Measurements from ENCODE around the gene CISD3. TPM values are rescaled to one million over a fixed set of nuclear protein-coding genes. Genes with fewer than 3 reads are reported as not detected.
A peak's percentile ranks its signal among the peaks of the same experiment; 100 is the strongest.

CISD3 gene
- total RNA-seq, 1 donor from 2014 or later, result 75.9 TPM

DNA sequence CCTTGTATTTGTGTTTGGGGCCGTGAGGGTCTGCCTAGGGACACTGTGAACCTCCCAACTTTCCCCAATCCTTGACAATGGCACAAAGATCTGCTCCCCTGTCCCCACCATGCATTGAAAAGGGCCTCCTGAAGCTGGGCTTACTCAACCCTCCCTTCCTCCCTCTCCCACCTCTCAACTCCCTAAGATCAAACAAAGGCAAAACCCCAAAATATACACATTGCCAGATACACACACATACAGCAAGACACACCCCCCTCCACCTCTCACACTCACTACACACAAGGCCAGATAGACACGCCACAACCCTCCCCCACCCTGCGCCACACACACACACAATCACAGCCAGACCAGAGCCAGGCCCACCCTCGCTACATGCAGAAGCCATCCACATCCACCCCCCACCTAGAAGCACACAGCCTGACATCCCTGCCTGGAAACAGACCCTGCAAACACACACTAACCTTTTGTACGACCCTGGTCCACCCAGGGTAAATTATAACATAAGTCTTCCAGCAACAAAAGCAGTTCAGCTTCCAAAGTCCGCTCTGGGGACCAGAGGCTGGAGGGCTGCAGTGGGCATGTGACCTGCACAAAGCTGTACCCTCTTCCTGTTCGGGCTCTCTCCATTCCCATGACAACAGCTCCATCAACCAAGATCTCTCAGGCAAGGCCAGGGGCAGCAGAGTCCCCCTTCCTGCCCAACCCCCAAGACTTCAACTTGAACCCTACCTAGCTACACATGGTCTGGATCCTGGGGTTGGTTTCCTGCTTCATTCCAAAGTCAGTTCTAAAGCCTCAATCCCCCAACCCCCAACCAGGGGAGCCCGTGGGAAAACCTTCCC lies 16.1 kb downstream of the CISD3 start:
- intact Hi-C loops (cut with micrococcal nuclease), result no loop called here
- Histone ChIP-seq H3K36me3 (no peaks in the 10 kb centered on the region), H3K9me3 (replicated peaks) (no peaks in the 10 kb centered on the region), H3K27me3 (ENCODE audit: low read depth) (no peaks in the 10 kb centered on the region), H3K27ac (replicated peaks) (peak overlapping the region; percentile 96), H3K4me3 (peak overlapping the region; percentile 78), H3K4me1 (peaks cover 97% of the 10 kb centered on the region)
- TF ChIP-seq, protein P1, sequence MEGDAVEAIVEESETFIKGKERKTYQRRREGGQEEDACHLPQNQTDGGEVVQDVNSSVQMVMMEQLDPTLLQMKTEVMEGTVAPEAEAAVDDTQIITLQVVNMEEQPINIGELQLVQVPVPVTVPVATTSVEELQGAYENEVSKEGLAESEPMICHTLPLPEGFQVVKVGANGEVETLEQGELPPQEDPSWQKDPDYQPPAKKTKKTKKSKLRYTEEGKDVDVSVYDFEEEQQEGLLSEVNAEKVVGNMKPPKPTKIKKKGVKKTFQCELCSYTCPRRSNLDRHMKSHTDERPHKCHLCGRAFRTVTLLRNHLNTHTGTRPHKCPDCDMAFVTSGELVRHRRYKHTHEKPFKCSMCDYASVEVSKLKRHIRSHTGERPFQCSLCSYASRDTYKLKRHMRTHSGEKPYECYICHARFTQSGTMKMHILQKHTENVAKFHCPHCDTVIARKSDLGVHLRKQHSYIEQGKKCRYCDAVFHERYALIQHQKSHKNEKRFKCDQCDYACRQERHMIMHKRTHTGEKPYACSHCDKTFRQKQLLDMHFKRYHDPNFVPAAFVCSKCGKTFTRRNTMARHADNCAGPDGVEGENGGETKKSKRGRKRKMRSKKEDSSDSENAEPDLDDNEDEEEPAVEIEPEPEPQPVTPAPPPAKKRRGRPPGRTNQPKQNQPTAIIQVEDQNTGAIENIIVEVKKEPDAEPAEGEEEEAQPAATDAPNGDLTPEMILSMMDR (IDR thresholded peaks at IDR 0.05; ENCODE audit: borderline replicate concordance), result no peak
- DNase-seq, result no peak

- H3K4me1 ChIP-seq, result peaks cover 96% of the 10 kb centered on the region
- H3K27me3 ChIP-seq (ENCODE audit: low read depth), result no peaks in the 10 kb centered on the region
- H3K4me3 ChIP-seq, result peak overlapping the region; percentile 78
- intact Hi-C loops (cut with micrococcal nuclease), result no loop called here
- TF ChIP-seq, protein P1 (IDR thresholded peaks at IDR 0.05; ENCODE audit: borderline replicate concordance), result no peak
- no peak for DNase-seq
- no peaks in the 10 kb centered on the region for H3K36me3 ChIP-seq
- no peaks in the 10 kb centered on the region for H3K9me3 ChIP-seq (replicated peaks)
- H3K27ac ChIP-seq (replicated peaks), result peak overlapping the region; percentile 96
These were observed 16.8 kb downstream of the CISD3 start for GRCh38 chr17:38746849-38747462.

DNA sequence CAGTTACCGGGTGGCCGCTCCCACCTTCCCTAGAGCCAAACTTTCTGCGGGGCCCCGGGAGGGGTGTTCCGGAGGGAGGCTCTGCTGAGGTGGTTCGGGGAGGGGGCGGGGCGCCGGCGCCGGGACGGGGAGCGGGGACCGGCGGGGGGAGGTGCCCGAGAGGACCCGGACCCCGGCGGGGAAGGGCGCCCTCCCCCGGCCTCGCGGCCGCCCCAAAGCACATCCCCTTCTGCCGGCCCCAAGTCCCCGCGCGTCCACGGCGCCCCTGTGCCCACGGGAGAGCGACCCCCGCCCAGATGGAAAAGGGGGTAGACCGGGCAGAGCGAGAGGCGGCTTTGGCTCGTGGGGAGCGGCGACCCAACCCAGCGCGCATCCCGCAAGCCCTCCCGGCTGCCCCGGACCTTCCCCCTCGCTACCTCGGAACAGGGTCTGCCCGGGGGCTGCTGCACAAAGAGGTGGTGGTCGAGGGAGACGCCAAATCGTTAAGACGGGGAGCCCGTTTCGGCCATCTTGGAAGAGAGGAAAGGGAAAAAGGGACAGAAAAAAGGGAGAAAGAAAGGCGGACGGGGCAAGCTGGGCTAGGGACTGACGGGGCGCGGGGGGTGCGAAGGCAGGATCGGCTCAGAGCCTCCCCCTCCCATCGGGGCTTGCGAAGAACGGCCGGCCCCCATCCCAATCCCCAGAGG lies 17.5 kb downstream of the CISD3 start:
- H3K36me3 ChIP-seq, result no peaks in the 10 kb centered on the region
- H3K9me3 ChIP-seq (replicated peaks), result no peaks in the 10 kb centered on the region
- TF ChIP-seq, protein P1 (IDR thresholded peaks at IDR 0.05; ENCODE audit: borderline replicate concordance), result peak; percentile 27
- intact Hi-C loops (cut with micrococcal nuclease), result no loop called here
- peak overlapping the region; percentile 96 for H3K27ac ChIP-seq (replicated peaks)
- peaks cover 91% of the 10 kb centered on the region for H3K4me1 ChIP-seq
- peak; percentile 64 for DNase-seq
- H3K4me3 ChIP-seq, result peak overlapping the region; percentile 78
- H3K27me3 ChIP-seq (ENCODE audit: low read depth), result no peaks in the 10 kb centered on the region

DNA sequence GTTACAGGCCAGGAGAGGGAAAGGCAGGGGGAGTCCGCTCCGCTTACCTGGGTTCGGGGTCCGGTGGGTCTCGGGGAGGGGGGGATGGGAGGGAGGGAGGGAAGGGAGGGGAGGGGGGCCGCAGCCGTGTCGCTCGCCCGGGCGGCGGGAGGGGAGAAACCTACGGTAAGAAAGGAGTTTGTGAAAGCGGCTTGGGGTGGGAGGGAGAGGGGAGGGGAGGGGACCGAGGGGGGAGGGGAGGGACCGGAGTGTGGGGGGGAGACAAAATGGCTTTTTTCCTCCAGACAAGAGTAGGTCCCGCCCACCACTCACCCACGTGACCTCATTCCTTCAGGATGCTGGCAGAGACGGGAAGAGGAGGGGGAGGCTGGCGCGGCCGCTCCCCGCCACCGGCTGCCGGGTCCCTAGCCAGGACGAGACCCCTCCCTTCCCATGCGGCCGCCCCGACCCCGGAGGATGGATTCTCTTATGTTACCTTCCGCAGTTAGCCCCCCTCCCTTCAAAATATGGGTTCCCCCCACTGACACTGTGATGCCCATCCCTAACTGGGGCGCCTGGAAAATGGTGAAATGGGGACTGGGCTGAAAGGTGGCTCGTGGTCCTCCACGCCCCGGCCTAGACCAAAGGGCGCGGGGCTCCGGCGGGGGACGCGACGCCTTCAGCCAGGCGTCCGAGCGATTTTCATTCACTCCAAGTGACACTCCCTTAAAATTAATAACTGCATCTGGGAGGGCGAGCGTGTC lies 18.2 kb downstream of the CISD3 start, which contains the start of gene PCGF2:
TSS of gene PCGF2 (minus strand) at position 188 of the 743 bp plus-strand sequence. CDS start 7,934 bp downstream, outside the sequence.
- H3K27me3 ChIP-seq (ENCODE audit: low read depth), result no peaks in the 10 kb centered on the region
- intact Hi-C loops (cut with micrococcal nuclease), result no loop called here
- DNase-seq, result peak; percentile 94
- TF ChIP-seq, protein P1 (IDR thresholded peaks at IDR 0.05; ENCODE audit: borderline replicate concordance), result no peak
- H3K9me3 ChIP-seq (replicated peaks), result no peaks in the 10 kb centered on the region
- peak within 1 kb of the TSS; percentile 78 for H3K4me3 ChIP-seq
- H3K27ac ChIP-seq (replicated peaks), result peak within 1 kb of the TSS; percentile 96
- H3K36me3 ChIP-seq, result no peaks in the 10 kb centered on the region
- peaks cover 91% of the 10 kb centered on the region for H3K4me1 ChIP-seq

DNA sequence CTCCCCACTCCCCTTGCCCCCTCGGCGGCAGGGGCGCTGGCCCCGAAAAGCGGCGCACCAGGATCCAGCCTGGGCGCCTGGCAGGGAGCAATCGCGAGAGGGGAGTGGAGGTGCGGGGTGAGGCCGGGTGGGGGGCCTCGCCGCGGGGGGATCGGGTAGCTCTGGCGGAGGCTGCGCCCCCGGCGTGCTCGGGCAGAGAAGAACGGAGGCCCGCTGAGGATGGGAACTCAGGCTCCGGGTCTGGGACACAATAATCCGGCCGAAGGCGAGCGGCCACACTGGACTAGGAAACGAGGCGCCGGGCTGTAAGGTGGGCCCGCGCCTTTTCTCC lies 18.7 kb downstream of the CISD3 start:
- TF ChIP-seq, protein P1 (IDR thresholded peaks at IDR 0.05; ENCODE audit: borderline replicate concordance), result no peak
- H3K36me3 ChIP-seq, result peaks cover 1% of the 10 kb centered on the region
- H3K4me1 ChIP-seq, result peaks cover 91% of the 10 kb centered on the region
- no peaks in the 10 kb centered on the region for H3K27me3 ChIP-seq (ENCODE audit: low read depth)
- DNase-seq, result no peak
- peak overlapping the region; percentile 78 for H3K4me3 ChIP-seq
- peak overlapping the region; percentile 96 for H3K27ac ChIP-seq (replicated peaks)
- intact Hi-C loops (cut with micrococcal nuclease), result no loop called here
- no peaks in the 10 kb centered on the region for H3K9me3 ChIP-seq (replicated peaks)
